Right lobe of liver (tissue), 6 donors: Measurements from ENCODE around the gene HS1BP3. TPM values are rescaled to one million over a fixed set of nuclear protein-coding genes. Genes with fewer than 3 reads are reported as not detected.
A peak's percentile ranks its signal among the peaks of the same experiment; 100 is the strongest.

Experiments used
- ATAC-seq, 4 donors: fragments of 200-7000 bp; cut with Tn5 transposase; one replicate each; pipeline ENCODE4 v1.9.1; 2020; ENCODE audit warnings: mild to moderate bottlenecking in 4 of 4, moderate library complexity in 4 of 4
- DNase-seq, 3 donors: peaks; one replicate each; pipeline ENCODE4 v3.0.0-alpha.2; 2020
- H3K27ac ChIP-seq, 3 donors: fragments of 200-600 bp; one replicate each; pipeline ENCODE4 v1.8.0; 2022
- H3K27me3 ChIP-seq, 2 donors: fragments of 200-600 bp; one replicate each; pipeline ENCODE4 v1.8.0; 2022
- H3K36me3 ChIP-seq, 4 donors: fragments of 200-600 bp; sonication (generic) in 1 of 4; one replicate each; pipeline versions ENCODE4 v1.5.1 to v1.8.0; 2017 to 2022; ENCODE audit warnings: control low read depth in 1 of 4
- H3K4me1 ChIP-seq, 4 donors: fragments of 200-600 bp; sonication (generic) in 1 of 4; one replicate each; pipeline versions ENCODE4 v1.5.1 to v1.8.0; 2017 to 2022; ENCODE audit warnings: control low read depth in 1 of 4
- H3K4me3 ChIP-seq, 3 donors: fragments of 200-600 bp; one replicate each; pipeline ENCODE4 v1.8.0; 2022
- H3K9me3 ChIP-seq, 4 donors: fragments of 200-600 bp; sonication (generic) in 1 of 4; one replicate each; pipeline versions ENCODE4 v1.5.1 to v1.8.0; 2017 to 2022; ENCODE audit warnings: control low read depth in 1 of 4
- POLR2A ChIP-seq: fragments of 450-650 bp; IDR thresholded peaks from one replicate; pipeline ENCODE4 v1.6.1; 2017; ENCODE audit warnings: antibody characterized with exemption, mild to moderate bottlenecking
- WGBS: methylation state at CpG from one replicate; pipeline ENCODE4 v1.1.6; 2018; ENCODE audit warnings: low coverage, low lambda C conversion rate; ENCODE audit not compliant: insufficient coverage; ENCODE audit errors: missing lambda C conversion rate; 5-methylcytosine and 5-hydroxymethylcytosine counted together
- intact Hi-C, 2 donors: fragments of 100-400 bp; cut with DNase I; formaldehyde crosslinking; loops; one replicate each; pipeline versions ENCODE4 v1.11.2 to v1.14.1; 2022
- total RNA-seq, 6 experiments: library from RNA; depleted of rRNA in 2 of 6; stranded (reverse); fragments of >200 nt in 2 of 6; fragmentation: NEBNext Ultra II Directional in 3 of 6; extraction: Animal tissue kit (Norgen Biotek cat#: 25700) in 3 of 6; gene quantifications; one replicate each; pipeline versions ENCODE4 v1.1.0 to v1.2.4, GENCODE V29; 2016 to 2023
- TF ChIP-seq, protein P1 (sequence below), 4 donors: fragments of 200-600 bp in 3 of 4; fragments of 450-650 bp in 1 of 4; IDR thresholded peaks; one replicate each; pipeline versions ENCODE4 v1.5.1 to v1.8.0; 2016 to 2022; ENCODE audit warnings: antibody characterized with exemption in 4 of 4, mild to moderate bottlenecking in 2 of 4
- donor health status: DM: no; HTN: yes; CAD: no.
- donor health status: DM: no; HTN: no; CAD: no.
- donor health status: DM: no; HTN: no; CAD: no.
- donor health status: DM: no; HTN: yes; CAD: no.
- donor health status: DM: no; HTN: yes; CAD: no.

Gene HS1BP3
- total RNA-seq, 6 experiments from 2014 or later = 17.5 to 34.7 (median 20.2) TPM

DNA sequence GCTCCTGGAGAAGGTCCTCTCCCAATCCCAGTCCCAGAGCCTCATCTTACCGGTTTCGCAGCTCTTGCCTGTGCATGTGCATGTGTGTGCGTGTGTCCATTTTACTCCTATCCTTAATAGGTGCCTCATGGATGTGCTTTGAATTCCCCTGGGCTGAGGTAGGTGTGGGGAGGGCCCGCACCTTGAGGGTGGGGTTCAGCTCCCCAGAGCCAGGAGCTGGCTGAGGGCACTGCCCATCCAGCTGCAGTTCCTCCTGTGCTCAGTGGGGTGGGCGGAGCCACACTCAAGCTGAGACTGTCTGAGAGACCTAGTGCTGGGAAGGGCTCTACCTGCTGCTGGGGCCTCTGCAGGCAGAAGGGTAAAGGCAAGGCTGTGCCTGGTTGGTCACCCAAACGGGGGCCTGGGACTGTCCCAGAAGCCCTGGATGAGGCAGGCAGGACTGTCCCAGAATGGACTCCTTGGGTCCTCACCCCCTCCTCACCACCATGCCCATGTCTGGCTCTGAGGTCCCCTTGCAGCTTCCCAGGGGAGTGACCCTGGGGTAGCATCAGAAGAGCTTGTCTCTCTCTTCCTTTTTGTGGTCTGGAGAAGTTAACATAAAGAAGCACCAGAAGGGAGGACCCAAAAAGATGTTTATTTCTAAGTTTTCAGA lies 24.9 kb upstream of the HS1BP3 start:
- 51% methylated on average over 3 of the region's 6 CpGs for WGBS
- Histone ChIP-seq H3K27me3 (no peaks in the 10 kb centered on the region), H3K9me3 (no peaks in the 10 kb centered on the region), H3K27ac (peak overlapping the region; percentile 83 to 99 (median 97)), H3K4me3 (no peak overlapping the region), H3K4me1 (peaks cover 0 to 30% (median 14%) of the 10 kb centered on the region in 4 donors), H3K36me3 (no peaks in the 10 kb centered on the region)
- peak; percentile 75 to 82 (median 80) for DNase-seq
- ATAC-seq = peak; percentile 75 to 86 (median 82)
- no peak for TF ChIP-seq POLR2A
- TF ChIP-seq, protein P1, sequence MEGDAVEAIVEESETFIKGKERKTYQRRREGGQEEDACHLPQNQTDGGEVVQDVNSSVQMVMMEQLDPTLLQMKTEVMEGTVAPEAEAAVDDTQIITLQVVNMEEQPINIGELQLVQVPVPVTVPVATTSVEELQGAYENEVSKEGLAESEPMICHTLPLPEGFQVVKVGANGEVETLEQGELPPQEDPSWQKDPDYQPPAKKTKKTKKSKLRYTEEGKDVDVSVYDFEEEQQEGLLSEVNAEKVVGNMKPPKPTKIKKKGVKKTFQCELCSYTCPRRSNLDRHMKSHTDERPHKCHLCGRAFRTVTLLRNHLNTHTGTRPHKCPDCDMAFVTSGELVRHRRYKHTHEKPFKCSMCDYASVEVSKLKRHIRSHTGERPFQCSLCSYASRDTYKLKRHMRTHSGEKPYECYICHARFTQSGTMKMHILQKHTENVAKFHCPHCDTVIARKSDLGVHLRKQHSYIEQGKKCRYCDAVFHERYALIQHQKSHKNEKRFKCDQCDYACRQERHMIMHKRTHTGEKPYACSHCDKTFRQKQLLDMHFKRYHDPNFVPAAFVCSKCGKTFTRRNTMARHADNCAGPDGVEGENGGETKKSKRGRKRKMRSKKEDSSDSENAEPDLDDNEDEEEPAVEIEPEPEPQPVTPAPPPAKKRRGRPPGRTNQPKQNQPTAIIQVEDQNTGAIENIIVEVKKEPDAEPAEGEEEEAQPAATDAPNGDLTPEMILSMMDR (IDR thresholded peaks at IDR 0.05) = peak in 1 of 4 donors; percentile 16
- intact Hi-C loops = no loop called here

DNA sequence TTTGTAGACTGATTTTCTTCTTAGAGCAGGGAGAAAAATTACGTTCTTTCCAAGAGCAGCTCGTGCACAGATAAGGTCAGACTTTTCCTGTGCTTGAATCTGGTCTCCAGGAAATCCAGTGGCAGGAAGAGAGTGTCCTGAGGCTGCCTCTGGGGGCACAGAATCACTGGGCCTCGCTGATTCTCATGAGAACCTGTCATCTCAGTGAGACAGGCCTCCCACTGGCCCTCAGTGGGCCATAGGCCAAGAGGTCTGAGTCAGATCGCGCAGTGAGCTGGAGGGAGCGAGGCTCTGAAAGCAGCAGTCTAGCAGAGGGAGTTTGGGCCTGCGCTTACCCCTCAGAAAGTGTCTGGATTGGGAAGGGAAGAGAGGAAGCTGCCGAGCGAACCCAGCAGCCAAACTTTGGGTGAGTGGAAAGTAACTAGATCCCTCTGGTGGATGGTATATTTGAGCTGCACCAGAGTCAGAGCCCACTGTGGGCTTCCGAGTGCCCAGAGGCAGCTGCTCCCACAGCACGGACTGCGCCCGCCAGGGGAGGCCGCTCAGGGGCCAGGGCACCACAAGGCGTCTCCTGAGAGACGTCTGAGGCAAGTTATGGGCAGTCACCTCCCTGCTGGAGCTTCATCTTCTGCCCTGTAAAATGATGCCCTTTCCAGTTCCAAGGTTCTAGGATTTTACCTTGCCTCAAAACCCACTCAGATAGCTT lies 24.2 kb upstream of the HS1BP3 start:
- ATAC-seq = peak; percentile 1 to 45 (median 28)
- H3K36me3 ChIP-seq = peaks cover 0 to 1% (median 0%) of the 10 kb centered on the region in 4 donors

DNA sequence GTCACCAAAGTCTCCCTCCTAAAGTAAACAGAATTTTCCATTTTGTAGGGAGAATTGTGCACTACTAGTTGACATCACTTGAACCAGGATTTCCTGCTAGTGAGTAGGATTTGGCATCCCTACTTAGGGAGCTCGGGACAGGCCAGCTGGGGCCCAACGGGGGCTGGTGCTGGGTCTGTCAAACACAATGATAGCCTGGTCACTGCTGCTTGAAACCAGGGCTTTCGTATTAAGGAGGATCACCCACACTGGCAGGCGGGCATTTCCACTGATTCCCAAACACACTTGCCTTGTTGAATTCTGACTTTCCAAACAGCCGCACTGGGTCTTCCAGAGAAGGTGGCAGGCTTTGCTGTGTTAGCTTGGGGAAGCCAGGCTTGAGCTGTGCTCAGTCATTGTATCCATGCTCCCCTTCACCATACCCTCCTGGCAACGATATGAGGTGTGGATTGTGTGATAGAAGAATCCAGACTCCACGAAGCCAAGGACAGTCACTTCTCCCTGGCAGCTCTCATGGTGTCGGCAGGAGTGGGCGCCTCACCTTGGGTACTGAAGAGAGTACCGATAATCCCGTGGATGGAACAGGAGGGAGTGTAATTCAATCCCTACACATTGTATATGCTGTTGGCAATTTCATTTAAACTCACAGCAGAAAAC lies 23.5 kb upstream of the HS1BP3 start:
- H3K9me3 ChIP-seq = no peaks in the 10 kb centered on the region
- H3K27ac ChIP-seq = peak overlapping the region in 2 of 3 donors; percentile 83 to 97
- no peak for ATAC-seq
- TF ChIP-seq POLR2A = no peak
- TF ChIP-seq, protein P1 (IDR thresholded peaks at IDR 0.05) = no peak
- H3K4me1 ChIP-seq = peaks cover 0 to 30% (median 14%) of the 10 kb centered on the region in 4 donors
- peaks cover 0 to 1% (median 0%) of the 10 kb centered on the region in 4 donors for H3K36me3 ChIP-seq
- 67% methylated on average over 4 of the region's 11 CpGs for whole genome bisulfite sequencing
- H3K27me3 ChIP-seq = no peaks in the 10 kb centered on the region
- DNase-seq = no peak
- H3K4me3 ChIP-seq = no peak overlapping the region
- intact Hi-C loops = no loop called here

More for the DNA sequence above, 24.2 kb upstream of the HS1BP3 start:
- intact Hi-C loops = no loop called here
- Histone ChIP-seq H3K27ac (peak overlapping the region; percentile 83 to 99 (median 97)), H3K4me1 (peaks cover 0 to 30% (median 14%) of the 10 kb centered on the region in 4 donors), H3K4me3 (no peak overlapping the region), H3K9me3 (no peaks in the 10 kb centered on the region), H3K27me3 (no peaks in the 10 kb centered on the region)
- 53% methylated on average over 5 of the region's 16 CpGs for WGBS
- DNase-seq = peak in 1 of 3 donors; percentile 61
- TF ChIP-seq, protein P1 (IDR thresholded peaks at IDR 0.05) = no peak
- TF ChIP-seq POLR2A = no peak

DNA sequence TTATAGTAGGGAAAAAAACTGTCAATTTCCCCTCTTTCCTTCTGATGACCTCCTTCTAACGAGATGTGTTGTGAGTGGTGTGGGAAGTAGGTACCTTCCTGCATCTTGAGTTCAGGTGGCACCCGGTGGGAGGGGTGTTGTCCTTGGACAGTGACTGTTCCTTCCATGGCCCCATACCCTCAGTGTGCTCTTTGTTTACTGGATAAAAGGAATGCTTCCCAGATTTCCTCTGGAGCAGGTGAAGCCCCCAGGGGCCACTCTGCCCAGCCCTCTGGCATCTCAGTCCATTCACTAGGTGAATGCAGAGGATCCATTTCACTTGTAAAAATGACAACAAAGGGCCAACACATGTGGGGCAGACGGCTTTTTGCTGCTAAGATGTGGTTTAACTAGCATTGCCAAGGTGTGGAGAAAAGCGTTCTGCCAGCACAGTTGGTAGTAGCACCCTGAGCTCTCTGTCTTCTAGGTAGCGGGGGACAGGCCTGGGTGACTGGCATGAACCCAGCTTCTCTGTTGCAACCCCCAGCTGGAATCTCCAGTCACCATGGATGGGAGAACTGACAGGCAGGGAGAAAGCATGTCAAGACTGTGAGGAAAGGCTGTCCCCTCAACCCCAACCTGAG lies 22.9 kb upstream of the HS1BP3 start:
- Histone ChIP-seq H3K27ac (no peak overlapping the region), H3K4me3 (no peak overlapping the region), H3K36me3 (peaks cover 0 to 1% (median 0%) of the 10 kb centered on the region in 4 donors), H3K27me3 (no peaks in the 10 kb centered on the region), H3K9me3 (no peaks in the 10 kb centered on the region), H3K4me1 (peaks cover 0 to 30% (median 14%) of the 10 kb centered on the region in 4 donors)
- DNase-seq (no peak), ATAC-seq (no peak)
- intact Hi-C loops = no loop called here
- TF ChIP-seq, protein P1 (IDR thresholded peaks at IDR 0.05) = no peak
- TF ChIP-seq POLR2A = no peak
- WGBS = 74% methylated on average over 4 of the region's 5 CpGs
